Right atrium auricular region (tissue), 2 donors: ENCODE measurements around the gene NKG7. TPM values are rescaled to one million over a fixed set of nuclear protein-coding genes. Genes with fewer than 3 reads are reported as not detected.

Experiments
- DNase-seq: peaks from one replicate; pipeline ENCODE4 v3.0.0-alpha.2; 2019; ENCODE audit warnings: low spot score
- H3K27ac ChIP-seq, 2 donors: fragments of 200-600 bp; sonication (generic); 1 replicate in 1 of 2; 2 replicates in 1 of 2; pipeline ENCODE4 v1.5.1; 2016 to 2019
- H3K27me3 ChIP-seq, 2 donors: fragments of 200-600 bp; sonication (generic); one replicate each; pipeline versions ENCODE4 v1.5.1 to v1.6.0; 2017 to 2019
- H3K36me3 ChIP-seq: fragments of 200-600 bp; sonication (generic); one replicate; pipeline ENCODE4 v1.5.1; 2016
- H3K4me1 ChIP-seq, 2 donors: fragments of 200-600 bp; sonication (generic); one replicate each; pipeline versions ENCODE4 v1.5.1 to v1.6.0; 2017 to 2019
- H3K4me3 ChIP-seq, 2 donors: fragments of 200-600 bp; sonication (generic); 1 replicate in 1 of 2; 2 replicates in 1 of 2; pipeline ENCODE4 v1.5.1; 2017 to 2019; ENCODE audit warnings: mild to moderate bottlenecking in 1 of 2, moderate library complexity in 1 of 2
- H3K9me3 ChIP-seq, 2 donors: fragments of 200-600 bp; sonication (generic); one replicate each; pipeline ENCODE4 v1.5.1; 2019
- total RNA-seq, 2 donors: library from RNA; depleted of rRNA; stranded (reverse); fragments of >200 nt; gene quantifications; one replicate each; pipeline ENCODE4 v1.1.0, GENCODE V29; 2016
- TF ChIP-seq, protein P1 (sequence below), 2 donors: fragments of 200-600 bp; sonication (generic); IDR thresholded peaks; one replicate each; pipeline ENCODE4 v1.5.1; 2019; ENCODE audit warnings: antibody characterized with exemption in 2 of 2

NKG7 gene
- total RNA-seq, 2 donors from 2014 or later = 1.4 to 1.8 TPM

DNA sequence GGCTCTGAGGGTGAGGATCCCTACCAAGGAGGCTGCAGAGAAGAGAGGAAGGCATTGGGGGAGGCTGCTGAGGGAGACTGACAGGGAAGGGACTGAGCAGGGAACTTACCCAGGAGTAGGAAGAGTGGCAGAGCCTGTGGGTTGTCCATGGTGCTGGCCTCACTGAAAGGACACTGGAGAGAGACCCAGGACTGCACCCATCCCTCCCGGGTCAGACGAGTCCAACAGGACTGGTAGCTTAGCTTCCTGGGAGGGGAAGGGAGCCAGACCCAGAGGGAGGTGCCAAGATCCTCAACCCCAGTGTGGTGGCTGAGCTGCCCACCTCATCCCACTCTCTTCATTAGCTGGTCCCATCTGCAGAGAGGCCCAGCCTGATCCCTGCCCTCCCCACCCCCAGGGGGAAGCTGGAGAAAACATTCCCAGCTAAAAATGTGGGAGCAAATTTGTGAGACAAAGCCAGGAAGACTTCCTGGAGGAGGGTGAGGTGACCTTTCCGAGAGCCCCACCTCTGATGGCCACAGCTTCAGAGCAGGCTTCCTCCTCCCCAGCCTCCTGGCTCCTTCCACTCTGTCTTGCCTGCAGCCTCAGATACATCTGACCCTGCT, 30.4 kb downstream of the NKG7 start, which contains the start of gene VSIG10L:
Gene VSIG10L, minus strand, starts transcription at position 164 of the 605 bp plus-strand sequence. Its CDS starts 15 bp downstream, at position 149.
- H3K27ac ChIP-seq = no peak within 1 kb of the TSS
- no peaks in the 10 kb centered on the region for H3K27me3 ChIP-seq
- H3K9me3 ChIP-seq = no peaks in the 10 kb centered on the region
- H3K36me3 ChIP-seq = peaks cover 7% of the 10 kb centered on the region
- no peak for DNase-seq
- no peak within 1 kb of the TSS for H3K4me3 ChIP-seq
- H3K4me1 ChIP-seq = peaks cover 0 to 21% of the 10 kb centered on the region in 2 donors
- TF ChIP-seq, protein P1, sequence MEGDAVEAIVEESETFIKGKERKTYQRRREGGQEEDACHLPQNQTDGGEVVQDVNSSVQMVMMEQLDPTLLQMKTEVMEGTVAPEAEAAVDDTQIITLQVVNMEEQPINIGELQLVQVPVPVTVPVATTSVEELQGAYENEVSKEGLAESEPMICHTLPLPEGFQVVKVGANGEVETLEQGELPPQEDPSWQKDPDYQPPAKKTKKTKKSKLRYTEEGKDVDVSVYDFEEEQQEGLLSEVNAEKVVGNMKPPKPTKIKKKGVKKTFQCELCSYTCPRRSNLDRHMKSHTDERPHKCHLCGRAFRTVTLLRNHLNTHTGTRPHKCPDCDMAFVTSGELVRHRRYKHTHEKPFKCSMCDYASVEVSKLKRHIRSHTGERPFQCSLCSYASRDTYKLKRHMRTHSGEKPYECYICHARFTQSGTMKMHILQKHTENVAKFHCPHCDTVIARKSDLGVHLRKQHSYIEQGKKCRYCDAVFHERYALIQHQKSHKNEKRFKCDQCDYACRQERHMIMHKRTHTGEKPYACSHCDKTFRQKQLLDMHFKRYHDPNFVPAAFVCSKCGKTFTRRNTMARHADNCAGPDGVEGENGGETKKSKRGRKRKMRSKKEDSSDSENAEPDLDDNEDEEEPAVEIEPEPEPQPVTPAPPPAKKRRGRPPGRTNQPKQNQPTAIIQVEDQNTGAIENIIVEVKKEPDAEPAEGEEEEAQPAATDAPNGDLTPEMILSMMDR (IDR thresholded peaks at IDR 0.05) = no peak

GRCh38 chr19:51341066-51341465, 31.4 kb downstream of the NKG7 start:
- TF ChIP-seq, protein P1 (IDR thresholded peaks at IDR 0.05) = no peak
- no peaks in the 10 kb centered on the region for H3K36me3 ChIP-seq
- H3K27ac ChIP-seq = no peak overlapping the region
- H3K4me3 ChIP-seq = no peak overlapping the region
- no peaks in the 10 kb centered on the region for H3K9me3 ChIP-seq
- DNase-seq = no peak
- H3K4me1 ChIP-seq = peaks cover 0 to 21% of the 10 kb centered on the region in 2 donors
- no peaks in the 10 kb centered on the region for H3K27me3 ChIP-seq

DNA sequence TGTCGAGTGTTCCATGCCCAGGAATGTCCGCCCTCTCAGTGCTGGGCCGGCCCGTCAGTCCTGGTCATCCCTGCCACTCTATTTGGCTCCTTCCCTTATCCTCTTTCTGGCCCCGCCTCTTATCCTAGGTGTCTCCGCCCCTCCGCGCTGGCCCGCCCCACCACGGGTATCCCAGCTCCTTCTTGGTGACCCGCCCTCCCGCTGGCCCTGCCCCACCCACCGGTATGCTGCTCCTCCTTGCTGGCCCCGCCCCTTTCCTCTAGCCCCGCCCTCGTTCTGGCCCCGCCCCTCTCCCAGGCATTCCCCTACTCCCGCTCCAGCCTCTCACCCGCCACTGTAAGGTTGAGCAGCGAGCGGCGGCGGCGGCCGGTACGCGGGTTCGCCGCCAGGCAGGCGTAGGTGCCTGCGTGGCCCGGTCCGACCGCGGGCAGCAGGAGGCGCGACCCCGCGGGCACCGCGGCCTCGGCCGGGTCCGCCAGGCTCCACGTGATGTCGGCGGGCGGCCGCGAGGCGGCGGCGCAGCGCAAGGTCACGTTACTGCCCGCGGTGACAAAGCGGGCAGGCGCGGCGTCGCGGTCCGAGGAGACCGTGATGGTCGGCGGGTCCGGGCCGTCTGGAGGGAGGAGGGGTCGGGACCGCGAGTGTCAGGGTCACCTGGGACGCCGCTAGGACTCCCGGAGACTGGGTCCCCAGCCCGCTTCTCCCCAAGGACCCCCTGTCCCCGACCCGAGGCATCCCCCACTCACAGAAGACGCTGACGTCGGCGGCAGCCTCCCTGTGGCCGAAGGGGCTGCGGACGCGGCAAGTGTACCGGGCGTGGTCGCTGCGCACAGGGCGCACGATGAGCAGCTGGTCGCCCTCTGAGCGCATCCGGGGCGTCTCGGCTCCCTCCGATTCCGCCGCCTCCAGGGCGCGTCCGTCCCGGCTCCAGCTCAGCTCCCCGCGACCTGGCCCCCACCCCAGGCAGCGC, 32.5 kb downstream of the NKG7 start:
- Histone ChIP-seq H3K27ac (peak overlapping the region; percentile 74 to 75), H3K27me3 (no peaks in the 10 kb centered on the region)
- peak; percentile 99 for DNase-seq

GRCh38 chr19:51339313-51339686, 33.2 kb downstream of the NKG7 start:
- Histone ChIP-seq H3K4me3 (peak overlapping the region; percentile 46 to 66), H3K4me1 (peaks cover 0 to 21% of the 10 kb centered on the region in 2 donors), H3K27me3 (no peaks in the 10 kb centered on the region), H3K9me3 (no peaks in the 10 kb centered on the region), H3K27ac (peak overlapping the region; percentile 46 to 74), H3K36me3 (no peaks in the 10 kb centered on the region)
- DNase-seq = no peak
- TF ChIP-seq, protein P1 (IDR thresholded peaks at IDR 0.05) = no peak

More for the DNA sequence above, 32.5 kb downstream of the NKG7 start:
- H3K4me3 ChIP-seq = peak overlapping the region; percentile 46 to 66
- TF ChIP-seq, protein P1 (IDR thresholded peaks at IDR 0.05) = peak in 1 of 2 donors; percentile 40
- H3K9me3 ChIP-seq = no peaks in the 10 kb centered on the region
- peaks cover 0 to 21% of the 10 kb centered on the region in 2 donors for H3K4me1 ChIP-seq
- no peaks in the 10 kb centered on the region for H3K36me3 ChIP-seq

DNA sequence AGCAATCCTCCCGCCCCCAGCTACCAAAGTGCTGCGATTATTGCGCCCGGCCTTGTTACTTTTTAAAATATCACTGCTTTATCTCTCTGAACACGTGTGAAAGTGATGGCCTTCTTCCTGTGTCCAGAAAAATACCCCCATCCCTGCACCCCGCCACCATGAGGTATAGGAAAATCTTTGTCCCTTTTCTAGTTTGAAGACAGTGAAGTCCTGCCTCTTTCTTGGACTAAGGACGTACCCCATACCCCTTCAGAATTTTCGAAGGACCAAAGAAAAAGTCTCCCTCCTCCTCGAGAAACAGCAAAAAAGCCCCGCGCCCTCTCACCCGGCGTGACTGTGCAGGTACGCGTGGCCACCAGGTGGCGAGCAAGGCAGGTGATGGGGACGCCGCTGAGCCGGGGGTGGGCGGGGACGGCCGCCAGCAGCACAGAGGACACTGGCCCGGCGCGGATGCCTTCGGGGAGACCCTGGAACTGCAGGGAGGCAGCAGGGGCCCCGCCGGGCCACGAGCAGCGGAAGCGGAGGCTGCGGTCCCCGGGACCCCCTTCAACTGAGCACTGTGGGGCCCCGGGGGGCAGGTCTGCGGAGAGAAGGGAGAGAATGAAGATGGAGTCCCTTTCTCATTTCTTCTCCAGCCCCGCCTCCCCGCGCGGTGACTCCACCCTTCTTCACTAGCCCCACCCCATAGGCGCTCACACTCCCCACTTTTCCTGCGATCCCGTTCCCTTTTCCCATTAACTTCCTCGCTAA, 33.7 kb downstream of the NKG7 start:
- DNase-seq = peak; percentile 88
- H3K27me3 ChIP-seq = no peaks in the 10 kb centered on the region
- H3K9me3 ChIP-seq = no peaks in the 10 kb centered on the region
- no peaks in the 10 kb centered on the region for H3K36me3 ChIP-seq
- H3K4me3 ChIP-seq = peak overlapping the region; percentile 46 to 66
- H3K27ac ChIP-seq = peak overlapping the region; percentile 46 to 74
- TF ChIP-seq, protein P1 (IDR thresholded peaks at IDR 0.05) = peak; percentile 86 to 91
- peaks cover 0 to 21% of the 10 kb centered on the region in 2 donors for H3K4me1 ChIP-seq
